Vagina (tissue), 2 donors: ENCODE results near the gene DAB2IP.

Experiments
- CTCF ChIP-seq, 3 experiments: fragments of 450-650 bp in 2 of 3; fragments of 200-600 bp in 1 of 3; sonication (generic) in 1 of 3; IDR thresholded peaks; one replicate each; pipeline ENCODE4 v1.5.1; 2017 to 2019; ENCODE audit warnings: antibody characterized with exemption in 3 of 3, mild to moderate bottlenecking in 2 of 3, moderate library complexity in 2 of 3
- POLR2A ChIP-seq, 2 donors: fragments of 450-650 bp; IDR thresholded peaks; one replicate each; pipeline ENCODE4 v1.6.1; 2017; ENCODE audit warnings: antibody characterized with exemption in 2 of 2, mild to moderate bottlenecking in 2 of 2, moderate library complexity in 2 of 2
- POLR2AphosphoS5 ChIP-seq, 2 donors: sonication (generic); formaldehyde crosslinking; IDR thresholded peaks; one replicate each; pipeline ENCODE4 v1.9.0; 2017; ENCODE audit warnings: antibody characterized with exemption in 2 of 2, mild to moderate bottlenecking in 2 of 2, low read depth in 1 of 2; ENCODE audit not compliant: insufficient read depth in 1 of 2

- TF ChIP-seq POLR2A (IDR thresholded peaks at IDR 0.05) (no peak), CTCF (IDR thresholded peaks at IDR 0.05) (no peak), POLR2AphosphoS5 (IDR thresholded peaks at IDR 0.05; ENCODE audit: insufficient read depth in 1 of 2, low read depth in 1 of 2) (no peak)
These were observed 171.0 kb downstream of the DAB2IP start for GRCh38 chr9:121822093-121823085.
